Upper lobe of left lung (tissue), 6 donors: ENCODE data around the gene UBR1. TPM values are rescaled to one million over a fixed set of nuclear protein-coding genes. Genes with fewer than 3 reads are reported as not detected.

Experiments
- ATAC-seq, 2 donors: fragments of 200-7000 bp; cut with Tn5 transposase; one replicate each; pipeline ENCODE4 v1.9.1; 2022; ENCODE audit warnings: mild to moderate bottlenecking in 2 of 2, moderate library complexity in 2 of 2; ENCODE audit not compliant: low FRiP score in 2 of 2
- DNase-seq, 2 donors: peaks; one replicate each; pipeline ENCODE4 v3.0.0-alpha.2; 2019 to 2020
- H3K27ac ChIP-seq, 4 donors: fragments of 200-600 bp; sonication (generic); one replicate each; pipeline ENCODE4 v1.5.1; 2016 to 2019
- H3K27me3 ChIP-seq, 4 donors: fragments of 200-600 bp; sonication (generic); one replicate each; pipeline ENCODE4 v1.5.1; 2017 to 2019
- H3K36me3 ChIP-seq, 4 donors: fragments of 200-600 bp; sonication (generic); one replicate each; pipeline ENCODE4 v1.5.1; 2016 to 2019
- H3K4me1 ChIP-seq, 4 donors: fragments of 200-600 bp; sonication (generic); one replicate each; pipeline ENCODE4 v1.5.1; 2018 to 2019
- H3K4me3 ChIP-seq, 4 donors: fragments of 200-600 bp; sonication (generic); one replicate each; pipeline ENCODE4 v1.5.1; 2017 to 2019; ENCODE audit warnings: mild to moderate bottlenecking in 2 of 4, moderate library complexity in 1 of 4
- H3K9me3 ChIP-seq, 4 donors: fragments of 200-600 bp; sonication (generic); one replicate each; pipeline ENCODE4 v1.5.1; 2018 to 2019
- CTCF ChIP-seq, 6 experiments: fragments of 450-650 bp in 4 of 6; fragments of 200-600 bp in 2 of 6; sonication (generic) in 2 of 6; IDR thresholded peaks; one replicate each; pipeline ENCODE4 v1.5.1; 2016 to 2019; ENCODE audit warnings: antibody characterized with exemption in 6 of 6
- EP300 ChIP-seq, 4 donors: sonication (generic); formaldehyde crosslinking; IDR thresholded peaks; one replicate each; pipeline ENCODE4 v1.5.1; 2017; ENCODE audit warnings: antibody characterized with exemption in 4 of 4, control low read depth in 2 of 4
- POLR2A ChIP-seq, 4 donors: fragments of 450-650 bp; IDR thresholded peaks; one replicate each; pipeline ENCODE4 v1.5.1; 2016 to 2017; ENCODE audit warnings: antibody characterized with exemption in 4 of 4, mild to moderate bottlenecking in 2 of 4
- POLR2AphosphoS5 ChIP-seq, 2 donors: sonication (generic); formaldehyde crosslinking; IDR thresholded peaks; one replicate each; pipeline ENCODE4 v1.5.1; 2017; ENCODE audit warnings: antibody characterized with exemption in 2 of 2
- WGBS, 2 donors: methylation state at CpG; one replicate each; pipeline ENCODE4 v1.1.5; 2017 to 2018; 5-methylcytosine and 5-hydroxymethylcytosine counted together
- total RNA-seq, 6 donors: library from RNA; depleted of rRNA in 4 of 6; stranded (reverse); fragments of >200 nt in 4 of 6; gene quantifications; one replicate each; pipeline versions ENCODE4 v1.1.0 to v1.2.1, GENCODE V29; 2016 to 2021
- donor health status: DM: no; HTN: no; CAD: no; lungs with moderate emphysema.
- donor health status: DM: no; HTN: yes; CAD: no; lungs with severe emphysema.

UBR1 gene
- total RNA-seq, 6 donors from 2014 or later: 23.7 to 49.2 (median 27.2) TPM

- 96 to 99% methylated on average over 4 of the region's 4 CpGs for WGBS, 2 donors
- Histone ChIP-seq H3K27ac (no peak overlapping the region), H3K4me1 (peaks cover 4 to 25% (median 9%) of the 10 kb centered on the region in 4 donors), H3K9me3 (no peaks in the 10 kb centered on the region), H3K36me3 (peaks cover 0 to 11% (median 0%) of the 10 kb centered on the region in 4 donors), H3K27me3 (no peaks in the 10 kb centered on the region), H3K4me3 (no peak overlapping the region)
- ATAC-seq (no peak), DNase-seq (no peak)
- TF ChIP-seq EP300 (IDR thresholded peaks at IDR 0.05): no peak
- TF ChIP-seq POLR2A (IDR thresholded peaks at IDR 0.05): no peak
- TF ChIP-seq CTCF (IDR thresholded peaks at IDR 0.05): no peak
- no peak for TF ChIP-seq POLR2AphosphoS5 (IDR thresholded peaks at IDR 0.05)
Observed at GRCh38 chr15:43091859-43092258, 14.0 kb downstream of the UBR1 start.

DNA sequence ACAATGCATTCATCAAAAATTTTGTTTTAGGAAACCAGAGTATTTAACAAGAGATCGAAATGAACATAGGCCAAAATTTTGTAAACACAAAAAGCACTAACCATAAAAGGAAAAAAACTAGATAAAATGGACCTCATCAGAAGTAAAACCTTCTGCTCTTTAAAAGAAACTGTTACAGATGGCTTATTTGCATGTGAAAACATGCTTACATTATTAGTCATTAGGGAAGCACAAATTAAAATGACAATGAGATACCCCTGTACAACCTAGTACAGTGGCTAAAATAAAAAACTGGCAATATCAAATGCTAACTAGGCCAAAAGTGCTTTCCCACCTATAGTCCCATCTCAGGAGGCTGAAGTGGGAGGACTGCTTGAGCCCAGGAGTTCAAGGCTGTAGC is 19.3 kb downstream of the UBR1 start:
- H3K36me3 ChIP-seq: peaks cover 0 to 54% (median 19%) of the 10 kb centered on the region in 4 donors
- H3K9me3 ChIP-seq: no peaks in the 10 kb centered on the region
- ATAC-seq (no peak), DNase-seq (no peak)
- TF ChIP-seq EP300 (IDR thresholded peaks at IDR 0.05) (no peak), POLR2A (IDR thresholded peaks at IDR 0.05) (no peak), POLR2AphosphoS5 (IDR thresholded peaks at IDR 0.05) (no peak), CTCF (IDR thresholded peaks at IDR 0.05) (no peak)
- H3K27ac ChIP-seq: no peak overlapping the region
- no peak overlapping the region for H3K4me3 ChIP-seq
- 68 to 82% methylated on average over 1 of the region's 1 CpG for WGBS, 2 donors
- H3K4me1 ChIP-seq: peaks cover 0 to 19% (median 5%) of the 10 kb centered on the region in 4 donors
- H3K27me3 ChIP-seq: no peaks in the 10 kb centered on the region

- no peak for ATAC-seq
- Histone ChIP-seq H3K27ac (no peak overlapping the region), H3K9me3 (no peaks in the 10 kb centered on the region), H3K27me3 (no peaks in the 10 kb centered on the region), H3K4me3 (no peak overlapping the region), H3K4me1 (peaks cover 0 to 19% (median 5%) of the 10 kb centered on the region in 4 donors), H3K36me3 (peaks cover 0 to 55% (median 22%) of the 10 kb centered on the region in 4 donors)
- TF ChIP-seq EP300 (IDR thresholded peaks at IDR 0.05) (no peak), POLR2A (IDR thresholded peaks at IDR 0.05) (no peak), CTCF (IDR thresholded peaks at IDR 0.05) (no peak), POLR2AphosphoS5 (IDR thresholded peaks at IDR 0.05) (no peak)
- DNase-seq: no peak
Observed at GRCh38 chr15:43085921-43086320, 19.9 kb downstream of the UBR1 start.

- TF ChIP-seq POLR2A (IDR thresholded peaks at IDR 0.05) (no peak), EP300 (IDR thresholded peaks at IDR 0.05) (no peak), POLR2AphosphoS5 (IDR thresholded peaks at IDR 0.05) (no peak), CTCF (IDR thresholded peaks at IDR 0.05) (no peak)
- ATAC-seq (no peak), DNase-seq (no peak)
- H3K4me3 ChIP-seq: no peak overlapping the region
- H3K27me3 ChIP-seq: no peaks in the 10 kb centered on the region
- H3K36me3 ChIP-seq: peaks cover 0 to 61% (median 31%) of the 10 kb centered on the region in 4 donors
- WGBS, 2 donors: 94 to 100% methylated on average over 1 of the region's 1 CpG
- H3K9me3 ChIP-seq: no peaks in the 10 kb centered on the region
- peaks cover 0 to 19% (median 5%) of the 10 kb centered on the region in 4 donors for H3K4me1 ChIP-seq
- H3K27ac ChIP-seq: no peak overlapping the region
Observed at GRCh38 chr15:43082509-43082908, 23.3 kb downstream of the UBR1 start.

DNA sequence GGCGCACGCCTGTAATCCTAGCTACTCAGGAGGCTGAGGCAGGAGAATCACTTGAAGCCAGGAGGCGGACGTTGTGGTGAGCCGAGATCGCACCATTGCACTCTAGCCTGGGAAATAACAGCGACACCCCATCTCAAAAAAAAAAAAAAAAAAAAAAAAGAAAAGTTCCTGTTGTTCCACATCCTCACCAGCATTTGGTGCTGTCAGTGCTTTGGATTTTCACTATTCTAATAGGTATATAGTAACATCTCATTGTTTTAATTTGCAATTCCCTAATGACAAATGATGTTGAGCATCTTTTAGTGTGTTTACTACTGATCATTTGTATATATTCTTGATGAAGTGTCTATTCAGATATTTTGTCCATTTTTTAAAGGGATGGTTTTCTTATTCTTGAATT is 24.6 kb downstream of the UBR1 start:
- peaks cover 0 to 13% (median 4%) of the 10 kb centered on the region in 4 donors for H3K4me1 ChIP-seq
- H3K9me3 ChIP-seq: no peaks in the 10 kb centered on the region
- no peak overlapping the region for H3K4me3 ChIP-seq
- TF ChIP-seq CTCF (IDR thresholded peaks at IDR 0.05) (no peak), POLR2AphosphoS5 (IDR thresholded peaks at IDR 0.05) (no peak), EP300 (IDR thresholded peaks at IDR 0.05) (no peak), POLR2A (IDR thresholded peaks at IDR 0.05) (no peak)
- DNase-seq (no peak), ATAC-seq (no peak)
- no peaks in the 10 kb centered on the region for H3K27me3 ChIP-seq
- 97% methylated on average over 7 of the region's 7 CpGs for WGBS, 2 donors
- H3K27ac ChIP-seq: no peak overlapping the region
- H3K36me3 ChIP-seq: peaks cover 0 to 61% (median 31%) of the 10 kb centered on the region in 4 donors
